NCI-H446 treated with DMSO at 0.1 percent for 48 hours (cell line): ENCODE measurements around the gene UNC80.

ENCODE experiments used
- DNase-seq: peaks from one replicate; lab custom pipeline; 2025; lab: John Stamatoyannopoulos, UW

UNC80 gene

DNA sequence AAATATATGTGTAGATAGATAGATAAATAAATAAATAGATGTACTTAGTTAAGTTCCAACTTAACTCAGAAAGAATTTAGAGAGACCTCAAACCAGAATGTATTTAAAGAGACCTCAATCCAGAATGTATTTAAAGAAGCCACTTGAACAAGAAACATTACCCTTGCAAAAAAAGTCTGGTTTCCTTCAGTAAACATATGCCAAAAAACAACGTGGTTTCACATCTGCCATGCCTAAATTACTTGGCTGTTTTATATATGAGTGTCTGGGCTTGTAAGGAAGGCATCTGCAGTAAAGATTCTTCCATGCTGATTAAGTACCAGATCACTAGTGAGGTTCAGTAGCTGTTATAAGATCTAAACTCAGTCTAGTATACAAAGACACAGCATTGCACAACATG is 201.7 kb downstream of the UNC80 start:
- DNase-seq: no peak

DNA sequence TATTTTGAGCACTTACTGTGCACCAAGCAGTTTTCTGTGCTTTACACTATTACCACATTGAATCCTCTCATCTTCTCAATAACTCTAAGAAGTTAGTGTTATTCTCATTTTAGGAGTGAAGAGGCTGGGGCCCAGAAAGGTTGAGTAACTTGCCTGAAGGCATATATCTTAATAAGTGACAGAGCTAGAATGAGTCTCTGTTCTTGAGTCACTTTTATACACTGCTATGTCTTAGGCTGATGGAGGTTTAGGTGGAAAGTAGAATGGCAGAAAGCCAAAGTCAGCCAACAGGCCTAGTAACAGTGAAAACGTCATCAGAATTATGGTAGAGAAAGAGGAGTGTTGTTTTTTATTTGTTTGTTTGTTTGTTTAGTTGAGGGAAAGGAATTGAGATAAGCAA is 202.9 kb downstream of the UNC80 start:
- no peak for DNase-seq

DNA sequence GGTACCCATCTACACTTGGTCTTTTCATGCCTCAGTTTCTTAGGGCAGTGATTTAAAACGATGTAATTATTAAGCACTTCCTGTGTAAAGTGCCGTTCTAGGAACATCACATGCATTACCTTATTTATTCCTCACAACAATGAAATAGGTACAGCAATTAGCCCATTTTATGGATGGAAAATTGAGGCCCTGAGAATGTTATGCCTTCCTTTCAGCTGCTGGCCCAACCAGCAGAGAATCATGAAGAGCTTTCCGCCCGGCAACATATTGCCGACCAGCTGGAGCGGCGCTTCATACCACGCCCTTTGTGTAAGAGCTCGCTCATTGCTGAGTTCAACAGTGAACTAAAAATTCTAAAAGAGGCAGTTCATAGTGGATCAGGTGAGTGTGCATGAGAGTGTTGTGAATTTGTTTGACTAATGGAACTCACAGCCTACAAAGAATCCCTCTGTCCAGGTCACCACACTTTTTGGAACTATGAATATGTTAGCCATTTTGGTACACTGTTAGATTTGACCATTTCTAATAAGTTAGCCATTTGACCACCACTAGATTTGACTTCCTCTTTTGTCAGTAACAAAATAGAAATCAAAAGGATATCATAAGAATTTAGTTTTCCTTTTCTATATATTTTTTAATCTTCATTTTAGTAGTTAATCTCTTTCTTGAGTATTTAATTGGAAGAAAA is 205.2 kb downstream of the UNC80 start:
- no peak for DNase-seq

DNA sequence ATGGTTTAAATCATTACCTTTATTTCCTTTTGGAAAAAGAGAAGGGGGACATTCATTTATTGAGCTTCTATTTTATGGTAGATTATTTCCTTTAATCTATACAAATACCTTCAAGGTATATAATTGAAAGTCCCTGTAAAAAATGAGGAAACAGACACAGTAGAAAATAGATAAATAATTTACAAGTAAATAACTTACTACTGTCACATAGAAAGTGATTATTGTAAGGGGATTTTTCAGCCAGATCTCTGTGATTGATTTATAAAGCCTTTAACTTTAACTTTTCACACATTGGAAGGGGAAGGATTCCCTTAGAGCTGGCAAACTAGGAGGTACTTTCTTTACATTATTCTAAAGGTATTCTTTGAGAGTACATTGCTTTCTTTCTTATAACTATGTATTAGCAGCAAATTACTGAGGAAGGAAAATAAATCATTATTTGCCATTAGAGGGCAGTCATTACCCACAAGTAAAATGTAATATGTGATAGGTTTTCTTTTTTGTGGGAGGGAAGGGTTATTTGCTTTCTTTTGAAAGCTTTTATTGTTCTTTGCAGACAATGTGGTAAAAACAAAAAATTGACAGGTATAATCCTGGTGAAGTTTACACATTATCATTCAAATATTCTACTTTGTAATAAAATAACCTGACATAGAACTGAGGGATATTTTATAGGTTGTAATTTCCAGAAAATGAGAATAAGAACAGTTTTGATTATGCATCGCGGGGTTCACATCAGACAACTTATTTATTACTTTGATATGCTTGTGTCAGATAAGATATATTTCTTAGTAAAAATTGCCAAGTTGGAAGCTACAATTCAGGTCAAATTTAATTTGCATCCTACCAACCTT is 206.0 kb downstream of the UNC80 start:
- DNase-seq: no peak

DNA sequence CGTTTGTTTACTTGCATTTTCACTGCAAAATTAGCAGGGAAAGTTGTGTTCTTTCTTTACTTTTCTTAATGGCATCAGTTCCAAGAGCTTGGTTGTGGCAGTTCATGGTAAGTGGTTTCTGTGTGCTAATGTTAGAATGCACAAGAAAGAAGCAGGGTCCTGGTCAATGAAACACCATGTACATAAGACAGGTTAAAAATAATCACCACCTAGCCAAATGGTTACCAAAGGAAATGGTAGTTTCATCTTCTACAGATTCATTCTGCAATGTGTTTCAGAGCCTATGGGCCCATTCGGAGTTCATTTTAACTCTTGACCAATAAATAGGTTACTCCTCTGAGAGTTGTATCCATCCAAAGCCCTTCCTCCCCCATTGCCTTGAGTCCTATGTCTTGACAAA is 212.7 kb downstream of the UNC80 start:
- no peak for DNase-seq

DNA sequence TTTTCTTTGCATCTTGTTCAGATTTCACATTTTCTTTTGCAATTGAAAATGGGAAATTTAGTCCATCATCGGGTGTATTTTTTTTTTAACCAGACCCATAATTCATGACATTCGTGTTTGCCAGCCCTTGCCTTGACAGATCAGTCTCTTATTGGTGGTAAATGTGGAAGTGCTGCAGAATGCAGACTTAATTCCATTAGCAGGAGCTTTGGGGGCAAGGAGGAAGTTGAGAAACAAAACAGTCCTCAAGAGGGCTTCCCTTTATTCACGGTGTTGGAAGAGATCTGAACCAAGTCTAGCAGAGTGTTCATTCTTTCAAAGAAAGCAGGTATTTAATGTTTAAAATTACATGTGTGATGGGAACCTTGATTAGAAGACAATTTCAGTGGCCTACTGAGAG is 214.2 kb downstream of the UNC80 start:
- no peak for DNase-seq

DNA sequence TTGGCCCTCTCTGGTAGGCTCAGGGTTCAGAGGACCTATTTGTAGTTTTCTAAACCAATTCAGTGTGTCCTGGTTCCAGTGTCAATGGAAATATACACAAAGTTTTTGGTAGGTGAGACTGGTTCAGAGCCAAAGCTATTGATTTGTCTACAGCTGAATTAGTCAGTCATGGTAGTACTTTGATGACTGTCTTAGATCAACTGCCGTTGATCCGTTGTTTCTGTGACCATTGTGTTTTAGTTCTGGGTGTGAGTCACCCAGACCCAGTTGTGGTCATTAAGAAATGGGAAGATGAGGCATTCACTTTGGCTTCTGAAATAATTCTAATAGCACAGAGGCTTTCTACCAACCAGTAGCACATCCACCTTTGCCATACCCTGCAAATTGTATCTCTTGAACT is 214.8 kb downstream of the UNC80 start:
- DNase-seq: no peak

DNA sequence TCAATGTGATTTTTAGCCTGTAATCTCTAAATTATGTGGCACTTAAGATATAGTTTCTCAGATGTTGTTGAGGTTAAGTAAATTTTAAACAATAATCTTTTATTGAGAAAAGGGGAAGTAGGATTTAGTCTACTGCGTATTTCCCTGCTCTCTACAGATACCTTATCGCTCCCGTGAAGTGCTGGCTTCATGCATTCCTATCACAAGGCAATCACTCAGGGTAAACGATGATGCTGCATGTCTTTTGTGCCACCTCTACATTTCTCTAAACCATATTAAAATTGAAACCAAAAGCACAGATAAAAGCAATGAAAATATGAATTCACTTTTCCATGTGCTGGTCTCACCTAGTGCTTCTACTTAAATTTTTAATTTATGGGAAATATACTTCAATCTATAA is 216.4 kb downstream of the UNC80 start:
- DNase-seq: no peak

DNA sequence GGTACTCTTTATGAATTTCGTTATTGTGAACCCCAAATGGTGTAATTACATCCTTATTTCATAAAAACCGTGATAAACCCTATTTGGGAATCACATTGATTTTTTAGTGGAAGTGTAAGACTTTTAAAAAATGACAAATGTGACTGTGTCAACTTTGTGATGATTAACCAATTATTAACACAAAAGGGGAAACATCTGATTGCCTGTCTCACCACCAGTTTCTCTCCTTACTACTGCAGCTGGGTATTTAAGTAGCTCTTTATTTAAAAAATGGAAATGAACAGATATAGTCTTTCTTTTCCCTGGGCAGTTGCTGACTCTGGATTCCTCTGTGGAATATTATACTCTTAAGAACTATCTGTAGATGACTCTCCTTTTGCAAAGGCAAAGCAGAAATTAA is 219.2 kb downstream of the UNC80 start:
- no peak for DNase-seq

DNA sequence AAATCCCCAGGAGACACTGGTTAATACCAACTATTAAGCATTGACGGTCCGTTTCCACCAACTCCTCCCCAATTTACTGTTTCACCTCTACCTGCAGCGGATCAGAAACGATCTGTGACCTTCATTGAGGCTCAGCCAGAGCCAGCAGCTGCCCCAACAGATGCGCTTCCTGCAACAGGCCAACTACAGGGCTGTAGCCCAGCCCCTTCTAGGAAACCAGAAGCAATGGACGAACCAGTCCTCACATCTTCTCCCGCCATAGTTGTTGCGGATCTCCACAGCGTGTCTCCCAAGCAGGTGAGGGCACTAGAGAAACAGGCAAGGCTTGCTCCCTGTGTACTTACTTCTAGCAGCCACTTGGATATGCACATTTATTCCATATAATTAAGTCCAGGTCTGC is 222.3 kb downstream of the UNC80 start:
- DNase-seq: no peak

DNA sequence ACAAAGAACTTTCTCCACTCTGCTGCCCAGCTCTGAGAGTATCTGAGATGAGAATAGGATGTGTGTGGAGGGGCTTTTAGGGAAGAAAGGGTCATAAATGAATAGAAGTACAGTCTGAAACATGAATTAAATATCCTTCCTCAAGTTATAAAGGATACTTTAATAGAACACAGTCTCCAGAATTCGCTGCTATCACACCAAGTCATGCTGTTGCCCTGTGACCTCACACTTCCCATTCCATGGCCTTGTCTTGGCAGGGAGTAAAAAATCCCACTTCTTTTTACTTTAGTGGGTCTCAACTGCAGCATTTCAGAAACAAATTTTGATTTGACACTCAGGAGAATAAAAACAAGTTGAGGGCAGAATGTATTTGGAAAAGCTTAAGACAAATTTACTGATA is 227.0 kb downstream of the UNC80 start:
- no peak for DNase-seq

DNA sequence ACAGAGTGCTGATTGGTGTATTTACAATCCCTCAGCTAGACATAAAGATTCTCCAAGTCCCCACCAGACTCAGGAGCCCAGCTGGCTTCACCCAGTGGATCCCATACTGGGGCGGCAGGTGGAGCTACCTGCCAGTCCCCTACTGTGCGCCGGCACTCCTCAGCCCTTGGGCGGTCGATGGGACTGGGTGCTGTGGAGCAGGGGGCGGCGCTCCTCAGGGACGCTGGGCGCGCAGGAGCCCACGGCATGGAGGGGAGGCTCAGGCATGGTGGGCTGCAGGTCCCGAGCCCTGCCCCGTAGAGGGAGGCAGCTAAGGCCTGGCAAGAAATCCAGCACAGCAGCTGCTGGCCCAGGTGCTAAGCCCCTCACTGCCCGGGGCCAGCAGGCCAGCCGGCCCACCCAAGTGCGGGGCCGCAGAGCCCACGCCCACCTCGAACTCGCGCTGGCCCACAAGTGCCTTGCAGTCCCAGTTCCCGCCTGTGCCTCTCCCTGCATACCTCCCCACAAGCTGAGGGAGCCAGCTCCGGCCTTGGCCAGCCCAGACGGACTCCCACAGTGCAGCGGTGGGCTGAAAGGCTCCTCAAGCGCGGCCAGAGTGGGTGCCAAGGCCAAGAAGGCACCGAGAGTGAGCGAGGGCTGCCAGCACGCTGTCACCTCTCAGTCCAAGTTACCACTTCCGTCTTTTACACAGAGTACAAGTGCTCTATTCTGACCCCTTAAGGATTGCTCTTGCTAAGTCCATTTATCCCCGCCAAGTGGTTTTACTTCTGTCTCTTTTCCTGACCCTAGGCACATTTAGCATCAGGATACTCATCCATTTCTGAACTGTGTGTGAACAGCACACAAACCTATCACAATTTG is 229.1 kb downstream of the UNC80 start:
- no peak for DNase-seq

DNA sequence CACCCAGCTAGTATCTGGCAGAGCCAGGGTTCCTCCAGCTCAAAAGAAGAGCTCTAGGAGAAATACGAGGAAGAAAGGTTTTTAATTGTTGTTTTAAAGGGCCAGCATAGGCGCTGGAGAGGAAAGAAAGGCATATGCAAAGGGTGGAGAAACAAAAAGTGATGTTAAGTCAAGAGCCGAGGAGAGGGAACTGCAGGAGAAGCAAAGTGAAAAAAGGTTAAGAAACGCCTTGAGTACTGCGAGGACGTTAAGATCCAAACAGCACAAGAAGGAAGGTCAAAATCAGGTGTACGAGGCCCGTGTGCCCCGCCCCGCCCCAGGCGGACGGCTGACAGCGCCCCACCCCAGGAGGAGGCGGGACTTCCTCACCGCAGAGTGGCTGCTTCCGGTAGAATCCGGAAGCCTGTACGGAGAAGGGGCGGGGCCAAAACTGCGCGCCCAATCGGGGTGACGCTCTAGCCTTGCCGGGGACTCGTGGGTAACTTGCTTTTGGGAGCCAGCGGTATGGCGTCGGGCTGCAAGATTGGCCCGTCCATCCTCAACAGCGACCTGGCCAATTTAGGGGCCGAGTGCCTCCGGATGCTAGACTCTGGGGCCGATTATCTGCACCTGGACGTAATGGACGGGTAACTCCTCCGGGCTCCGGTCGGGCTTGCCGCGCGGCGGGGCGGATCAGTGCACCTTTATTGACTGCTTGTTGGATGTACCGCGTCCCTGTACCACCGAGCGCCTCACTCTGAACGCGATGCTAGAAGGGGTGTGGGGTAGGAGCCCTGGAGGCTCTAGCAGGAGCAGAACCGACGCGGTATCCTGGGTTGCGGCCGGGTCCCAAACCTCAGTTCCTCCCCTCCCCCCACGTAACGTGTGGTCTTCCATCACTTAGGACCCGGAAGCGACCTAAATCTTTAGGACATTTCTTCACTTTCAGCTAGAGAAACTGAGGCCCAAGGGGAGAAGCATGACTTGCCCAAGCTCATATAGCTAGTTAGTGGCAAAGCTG is 230.8 kb downstream of the UNC80 start, which contains the start of gene RPE:
TSS of gene RPE (plus strand) at position 481 of the 1,000 bp plus-strand sequence. CDS start at position 505, 24 bp downstream.
- DNase-seq: peak; percentile 90

DNA sequence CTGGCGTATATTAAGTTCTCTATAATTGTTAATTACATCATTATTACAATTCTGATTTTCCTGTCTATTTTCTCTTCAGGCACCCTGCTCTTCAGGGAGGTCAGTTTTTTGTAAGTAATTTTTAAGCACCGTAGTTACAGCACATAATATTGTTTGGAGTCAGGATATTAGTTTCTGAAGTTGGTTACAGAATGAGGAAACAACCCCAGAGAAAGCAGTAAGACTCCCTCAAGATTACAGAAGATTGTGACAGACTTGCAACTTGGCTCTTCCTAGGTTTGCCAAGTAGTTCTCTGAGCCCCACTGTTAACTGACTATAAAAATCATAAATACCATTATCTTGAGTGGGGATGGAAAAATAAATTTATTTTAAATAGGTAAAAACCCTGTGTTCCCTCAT is 231.7 kb downstream of the UNC80 start:
- no peak for DNase-seq

DNA sequence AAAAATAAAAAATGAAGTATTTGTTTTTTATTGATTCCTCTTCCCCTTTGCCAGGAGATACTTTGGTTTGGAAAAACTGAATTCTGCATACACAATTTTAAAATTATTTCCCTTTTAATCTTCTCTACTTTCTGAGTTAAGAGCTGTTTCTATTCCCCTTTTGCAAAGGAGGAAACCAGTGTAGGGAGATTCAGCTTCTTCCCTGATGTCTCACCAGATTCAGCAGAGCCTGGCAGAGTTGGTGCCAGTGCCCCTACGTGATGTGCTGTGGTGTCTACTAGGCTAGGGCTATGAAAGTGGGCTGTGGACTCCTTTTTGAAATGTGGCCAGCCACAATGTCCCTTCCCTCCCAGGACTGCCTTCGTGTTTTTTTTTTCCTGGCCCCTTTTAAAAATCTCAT is 233.2 kb downstream of the UNC80 start:
- no peak for DNase-seq

DNA sequence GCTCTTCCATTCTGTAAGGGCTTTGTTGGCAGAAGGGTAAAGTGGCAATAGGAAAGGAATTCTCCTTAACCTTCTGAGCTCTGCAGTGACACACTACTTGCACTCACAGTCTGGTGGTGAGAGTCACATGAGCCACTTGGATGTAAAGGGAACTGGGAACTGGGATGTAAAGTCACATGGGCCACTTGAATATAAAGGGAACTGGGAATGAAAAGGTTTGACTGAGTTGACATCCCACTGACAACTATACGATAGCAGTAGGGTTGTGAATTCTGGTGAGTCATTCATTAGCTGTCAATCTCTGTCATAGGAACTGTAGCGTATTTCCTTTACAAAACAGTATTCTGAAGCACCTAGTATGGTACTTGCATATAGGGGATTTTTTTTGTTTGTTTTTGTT is 236.3 kb downstream of the UNC80 start:
- no peak for DNase-seq

DNA sequence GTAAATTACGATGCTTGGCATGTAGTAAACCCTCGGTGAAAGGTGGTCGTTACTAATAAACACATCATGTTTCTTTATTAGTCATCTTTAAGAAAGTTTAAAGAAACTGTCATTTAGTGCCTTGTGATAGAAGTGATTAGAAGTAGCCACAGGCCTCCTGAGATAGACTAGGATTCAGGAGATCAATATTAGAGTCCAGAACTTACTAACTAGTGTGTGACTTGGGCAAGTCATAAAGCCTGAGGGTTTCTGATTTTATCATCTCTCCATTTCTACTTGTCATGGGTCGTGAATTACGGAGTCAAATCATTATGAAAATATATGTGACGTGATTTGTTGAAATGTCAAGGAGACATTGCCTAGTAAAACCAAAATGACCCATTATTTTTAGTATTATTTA is 237.5 kb downstream of the UNC80 start:
- DNase-seq: no peak

DNA sequence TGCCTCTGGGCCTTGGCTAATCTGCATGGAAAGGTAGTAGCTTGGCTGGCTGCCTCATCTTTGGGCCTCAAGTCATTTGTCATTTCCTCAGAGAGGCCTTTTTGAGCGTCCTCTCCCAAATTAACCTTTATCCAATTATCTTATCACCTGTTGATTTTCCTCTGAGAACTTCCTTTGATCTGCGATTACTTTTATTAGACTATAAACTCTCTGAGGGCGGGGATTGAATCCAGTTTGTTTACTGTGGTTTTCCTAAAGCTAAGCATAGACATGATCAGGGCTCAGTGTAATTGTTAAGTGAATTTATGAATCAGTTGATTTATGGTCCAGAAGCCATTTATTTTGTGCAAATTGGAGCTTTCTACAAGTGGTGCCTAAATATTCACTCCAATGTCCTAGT is 238.3 kb downstream of the UNC80 start:
- no peak for DNase-seq

DNA sequence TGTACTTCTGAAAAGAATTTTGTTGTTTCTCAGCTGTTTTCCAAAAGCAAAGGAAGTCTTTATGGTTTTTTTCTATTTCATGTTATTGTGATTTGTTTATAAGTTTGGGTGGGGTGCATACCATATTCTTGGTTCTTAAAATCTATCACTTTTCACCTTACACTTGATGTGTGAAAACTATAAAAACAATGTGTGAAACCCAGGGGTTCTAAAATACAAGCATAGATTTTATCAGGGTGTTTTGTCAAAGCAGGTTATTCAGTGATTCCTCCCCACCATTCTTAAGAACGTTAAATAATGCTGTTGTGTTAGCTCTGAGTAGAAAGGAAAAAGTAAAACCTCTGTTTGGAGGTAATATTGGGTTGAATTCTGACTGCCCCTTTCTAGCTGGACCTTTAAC is 248.5 kb downstream of the UNC80 start:
- DNase-seq: no peak

DNA sequence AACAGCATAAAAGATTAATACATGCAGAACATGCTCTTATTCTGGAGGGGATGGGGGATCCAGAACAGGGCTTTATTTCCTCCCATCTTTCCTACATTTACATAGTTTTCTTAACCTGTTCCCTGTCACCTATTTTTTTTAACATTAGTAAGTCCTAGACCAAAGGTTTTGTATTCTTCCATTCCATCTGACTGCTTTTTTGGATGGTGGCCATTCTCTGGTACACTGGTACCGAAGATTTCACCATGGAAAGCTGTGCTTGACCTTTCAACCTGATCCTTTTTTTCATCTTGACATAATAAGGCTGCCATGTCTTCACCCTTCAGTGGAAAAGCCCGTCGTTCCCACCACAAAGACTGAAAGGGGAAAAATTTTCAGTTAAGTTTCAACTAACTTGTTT is 251.2 kb downstream of the UNC80 start:
- no peak for DNase-seq

DNA sequence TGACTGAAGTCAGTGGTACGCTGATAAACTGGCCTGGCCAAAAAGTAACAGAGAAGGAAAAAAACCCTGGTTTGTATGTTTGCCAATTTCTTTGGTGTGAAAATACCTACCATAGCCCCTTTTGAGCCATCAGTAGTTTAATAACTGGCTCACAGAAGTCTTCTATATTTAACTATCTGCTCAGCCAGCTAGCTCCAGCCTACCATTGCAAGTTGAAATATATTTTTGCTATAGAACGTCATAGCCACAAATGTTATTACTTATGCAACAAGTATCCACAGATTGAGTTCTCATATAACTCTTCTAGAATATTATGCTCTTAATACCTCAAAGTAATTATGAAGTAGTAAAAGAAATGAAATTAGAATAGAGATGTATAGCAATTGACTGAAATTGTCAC is 256.0 kb downstream of the UNC80 start:
- no peak for DNase-seq
